DND-41 (cell line): ENCODE measurements around the gene SLC18A3.

Experiments used
- ATAC-seq: fragments of 200-7000 bp; cut with Tn5 transposase; 3 replicates; pipeline ENCODE4 v1.9.1; 2021; ENCODE audit warnings: low read depth; ENCODE audit not compliant: insufficient read depth
- DNase-seq: peaks from one replicate; pipeline ENCODE4 v3.0.0-alpha.2; 2020
- H2AFZ ChIP-seq: 2 replicates; pipeline ENCODE4 v1.6.0; 2012; ENCODE audit warnings: low read depth, low read length
- H3K27ac ChIP-seq: 2 replicates; pipeline ENCODE4 v1.5.1; 2012; ENCODE audit warnings: low read length, inconsistent platforms
- H3K27me3 ChIP-seq: fragments of 200-600 bp; sonication (generic); 2 replicates; pipeline ENCODE4 v1.6.0; 2012; ENCODE audit warnings: low read length, mild to moderate bottlenecking, inconsistent platforms; ENCODE audit not compliant: insufficient read depth, poor library complexity
- H3K36me3 ChIP-seq: 2 replicates; pipeline ENCODE4 v1.5.1; 2012; ENCODE audit warnings: low read length, inconsistent platforms; ENCODE audit not compliant: insufficient read depth
- H3K4me1 ChIP-seq: 2 replicates; pipeline ENCODE4 v1.5.1; 2012; ENCODE audit warnings: mild to moderate bottlenecking, low read length; ENCODE audit not compliant: insufficient read depth
- H3K4me2 ChIP-seq: 2 replicates; pipeline ENCODE4 v1.6.0; 2012; ENCODE audit warnings: mild to moderate bottlenecking, moderate library complexity, low read length, inconsistent platforms; ENCODE audit not compliant: insufficient read depth
- H3K4me3 ChIP-seq, 2 experiments: fragments of 200-600 bp in 1 of 2; shearing (Covaris generic) in 1 of 2; 2 replicates each; pipeline ENCODE4 v1.5.1; 2012 to 2016; ENCODE audit warnings: inconsistent platforms in 2 of 2, low read length in 2 of 2, mild to moderate bottlenecking in 2 of 2, low read depth in 1 of 2, moderate library complexity in 1 of 2
- H3K79me2 ChIP-seq: 2 replicates; pipeline ENCODE4 v1.6.0; 2012; ENCODE audit warnings: low read length, inconsistent platforms; ENCODE audit not compliant: insufficient read depth
- H3K9ac ChIP-seq: 2 replicates; pipeline ENCODE4 v1.6.0; 2012; ENCODE audit warnings: low read depth, mild to moderate bottlenecking, inconsistent platforms, low read length, moderate library complexity
- H3K9me3 ChIP-seq: 2 replicates; pipeline ENCODE4 v1.5.1; 2012; ENCODE audit warnings: low read length, moderate library complexity, mild to moderate bottlenecking, inconsistent platforms; ENCODE audit not compliant: insufficient read depth, severe bottlenecking
- H4K20me1 ChIP-seq: 2 replicates; pipeline ENCODE4 v1.6.0; 2012; ENCODE audit warnings: low read length; ENCODE audit not compliant: insufficient read depth
- EZH2 ChIP-seq: IDR thresholded peaks from 3 replicates; pipeline ENCODE4 v1.6.1; 2012; ENCODE audit warnings: borderline replicate concordance, low read depth, mild to moderate bottlenecking, moderate library complexity, low read length, inconsistent platforms; ENCODE audit not compliant: severe bottlenecking
- TF ChIP-seq, protein P1 (sequence below): IDR thresholded peaks from 2 replicates; pipeline ENCODE4 v1.5.1; 2012; ENCODE audit warnings: borderline replicate concordance, low read length, moderate library complexity, mild to moderate bottlenecking; ENCODE audit not compliant: poor library complexity, severe bottlenecking; ENCODE audit errors: extremely low read depth

SLC18A3 gene

GRCh38 chr10:49656845-49657493 is 46.9 kb downstream of the SLC18A3 start:
- no peaks in the 10 kb centered on the region for H3K4me1 ChIP-seq
- no peaks in the 10 kb centered on the region for H3K36me3 ChIP-seq
- no peak overlapping the region for H3K9ac ChIP-seq
- H3K4me3 ChIP-seq = no peak overlapping the region
- no peak overlapping the region for H2AFZ ChIP-seq
- peaks cover 7% of the 10 kb centered on the region for H3K9me3 ChIP-seq
- no peak overlapping the region for H3K27ac ChIP-seq
- H4K20me1 ChIP-seq = no peaks in the 10 kb centered on the region
- DNase-seq (no peak), ATAC-seq (no peak)
- TF ChIP-seq EZH2 = no peak
- TF ChIP-seq, protein P1, sequence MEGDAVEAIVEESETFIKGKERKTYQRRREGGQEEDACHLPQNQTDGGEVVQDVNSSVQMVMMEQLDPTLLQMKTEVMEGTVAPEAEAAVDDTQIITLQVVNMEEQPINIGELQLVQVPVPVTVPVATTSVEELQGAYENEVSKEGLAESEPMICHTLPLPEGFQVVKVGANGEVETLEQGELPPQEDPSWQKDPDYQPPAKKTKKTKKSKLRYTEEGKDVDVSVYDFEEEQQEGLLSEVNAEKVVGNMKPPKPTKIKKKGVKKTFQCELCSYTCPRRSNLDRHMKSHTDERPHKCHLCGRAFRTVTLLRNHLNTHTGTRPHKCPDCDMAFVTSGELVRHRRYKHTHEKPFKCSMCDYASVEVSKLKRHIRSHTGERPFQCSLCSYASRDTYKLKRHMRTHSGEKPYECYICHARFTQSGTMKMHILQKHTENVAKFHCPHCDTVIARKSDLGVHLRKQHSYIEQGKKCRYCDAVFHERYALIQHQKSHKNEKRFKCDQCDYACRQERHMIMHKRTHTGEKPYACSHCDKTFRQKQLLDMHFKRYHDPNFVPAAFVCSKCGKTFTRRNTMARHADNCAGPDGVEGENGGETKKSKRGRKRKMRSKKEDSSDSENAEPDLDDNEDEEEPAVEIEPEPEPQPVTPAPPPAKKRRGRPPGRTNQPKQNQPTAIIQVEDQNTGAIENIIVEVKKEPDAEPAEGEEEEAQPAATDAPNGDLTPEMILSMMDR = no peak
- H3K27me3 ChIP-seq = no peaks in the 10 kb centered on the region
- H3K4me2 ChIP-seq = no peak overlapping the region
- no peaks in the 10 kb centered on the region for H3K79me2 ChIP-seq

DNA sequence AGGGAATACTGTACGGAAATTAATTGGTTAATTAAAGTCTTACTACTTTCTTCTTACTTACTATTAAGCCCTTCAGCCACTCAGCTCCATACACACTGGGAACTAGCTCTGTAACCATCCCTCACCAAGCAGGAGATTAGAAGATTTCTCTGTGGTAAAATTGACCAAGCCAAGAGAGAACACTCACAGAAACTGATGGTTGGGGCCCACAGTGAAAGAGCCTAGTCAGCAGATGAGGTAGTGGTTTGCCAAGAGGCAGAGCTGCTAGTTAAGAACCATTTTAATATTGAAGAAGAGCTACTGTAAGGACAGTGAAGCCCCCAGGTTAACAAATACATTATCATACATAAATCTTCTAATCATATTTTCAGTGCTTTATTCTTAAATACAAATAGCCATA is 47.5 kb downstream of the SLC18A3 start:
- Histone ChIP-seq H2AFZ (no peak overlapping the region), H4K20me1 (no peaks in the 10 kb centered on the region), H3K9ac (no peak overlapping the region), H3K36me3 (no peaks in the 10 kb centered on the region), H3K9me3 (peaks cover 7% of the 10 kb centered on the region), H3K79me2 (no peaks in the 10 kb centered on the region), H3K4me3 (no peak overlapping the region), H3K4me2 (no peak overlapping the region), H3K27ac (no peak overlapping the region), H3K27me3 (no peaks in the 10 kb centered on the region), H3K4me1 (no peaks in the 10 kb centered on the region)
- DNase-seq = no peak
- TF ChIP-seq EZH2 = no peak
- TF ChIP-seq, protein P1 = no peak
- ATAC-seq = no peak

DNA sequence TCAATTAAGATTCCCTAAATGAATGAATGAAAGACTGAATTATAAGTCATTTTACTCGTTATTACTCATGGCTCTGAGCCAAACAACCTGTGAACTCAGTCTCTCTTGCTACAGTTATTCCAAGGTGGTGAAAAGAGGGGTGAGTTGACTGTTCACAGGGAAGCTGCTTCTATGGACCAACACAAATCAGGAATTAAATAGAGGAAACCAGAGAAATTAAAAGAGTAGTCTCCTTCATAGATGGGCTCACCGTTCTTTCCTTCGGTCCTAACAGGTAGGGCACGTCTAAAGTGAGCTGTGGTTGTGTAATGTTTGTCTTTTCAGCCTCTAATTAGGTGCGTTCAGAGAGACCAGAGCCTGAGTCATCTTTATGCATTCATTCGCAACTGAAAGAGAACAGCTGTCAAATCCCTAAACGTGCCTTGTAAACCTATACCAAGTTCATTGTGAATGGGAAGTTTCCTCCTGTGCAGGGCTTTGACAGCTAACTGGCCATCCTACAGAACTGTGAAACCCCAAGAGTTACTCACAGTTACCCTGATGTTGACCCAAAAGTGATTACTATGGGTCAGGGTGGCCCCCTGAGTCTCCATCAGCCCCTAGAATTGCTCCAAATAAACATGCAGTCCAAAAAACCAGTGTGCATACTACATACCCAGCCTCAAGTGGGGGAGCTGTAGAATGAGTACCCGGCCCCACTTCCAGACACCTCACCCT is 51.2 kb downstream of the SLC18A3 start:
- no peaks in the 10 kb centered on the region for H4K20me1 ChIP-seq
- no peak for TF ChIP-seq EZH2
- TF ChIP-seq, protein P1 = no peak
- no peak overlapping the region for H3K4me2 ChIP-seq
- no peak overlapping the region for H3K27ac ChIP-seq
- ATAC-seq (no peak), DNase-seq (no peak)
- H3K9me3 ChIP-seq = peaks cover 7% of the 10 kb centered on the region
- no peaks in the 10 kb centered on the region for H3K4me1 ChIP-seq
- H3K79me2 ChIP-seq = no peaks in the 10 kb centered on the region
- no peaks in the 10 kb centered on the region for H3K36me3 ChIP-seq
- H3K4me3 ChIP-seq = no peak overlapping the region
- H3K27me3 ChIP-seq = no peaks in the 10 kb centered on the region
- H2AFZ ChIP-seq = no peak overlapping the region
- H3K9ac ChIP-seq = no peak overlapping the region
